PC-9 (cell line): Measurements from ENCODE around the gene PRR19.

Source experiments
- EZH2 ChIP-seq: fragments of 200-600 bp; sonication (generic); IDR thresholded peaks from 2 replicates; pipeline ENCODE4 v1.8.0; 2017; ENCODE audit warnings: antibody characterized with exemption, low read depth
- TF ChIP-seq, protein P1 (sequence below): fragments of 200-600 bp; sonication (generic); conservative IDR thresholded peaks from 2 replicates; pipeline ENCODE4 v1.6.1; 2017; ENCODE audit warnings: mixed run types, antibody characterized with exemption, mild to moderate bottlenecking, moderate library complexity

GRCh38 chr19:42283188-42284065 lies 18.5 kb upstream of the PRR19 start:
- TF ChIP-seq, protein P1, sequence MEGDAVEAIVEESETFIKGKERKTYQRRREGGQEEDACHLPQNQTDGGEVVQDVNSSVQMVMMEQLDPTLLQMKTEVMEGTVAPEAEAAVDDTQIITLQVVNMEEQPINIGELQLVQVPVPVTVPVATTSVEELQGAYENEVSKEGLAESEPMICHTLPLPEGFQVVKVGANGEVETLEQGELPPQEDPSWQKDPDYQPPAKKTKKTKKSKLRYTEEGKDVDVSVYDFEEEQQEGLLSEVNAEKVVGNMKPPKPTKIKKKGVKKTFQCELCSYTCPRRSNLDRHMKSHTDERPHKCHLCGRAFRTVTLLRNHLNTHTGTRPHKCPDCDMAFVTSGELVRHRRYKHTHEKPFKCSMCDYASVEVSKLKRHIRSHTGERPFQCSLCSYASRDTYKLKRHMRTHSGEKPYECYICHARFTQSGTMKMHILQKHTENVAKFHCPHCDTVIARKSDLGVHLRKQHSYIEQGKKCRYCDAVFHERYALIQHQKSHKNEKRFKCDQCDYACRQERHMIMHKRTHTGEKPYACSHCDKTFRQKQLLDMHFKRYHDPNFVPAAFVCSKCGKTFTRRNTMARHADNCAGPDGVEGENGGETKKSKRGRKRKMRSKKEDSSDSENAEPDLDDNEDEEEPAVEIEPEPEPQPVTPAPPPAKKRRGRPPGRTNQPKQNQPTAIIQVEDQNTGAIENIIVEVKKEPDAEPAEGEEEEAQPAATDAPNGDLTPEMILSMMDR, result no peak
- TF ChIP-seq EZH2, result no peak
